OCI-LY7 (cell line): ENCODE data around the gene SETD7. TPM values are rescaled to one million over a fixed set of nuclear protein-coding genes. Genes with fewer than 3 reads are reported as not detected.

ENCODE experiments used
- BruUV-seq: library from RNA; stranded (reverse); fragments of 400-500 nt; replicated peaks from 2 replicates; lab custom pipeline; 2021; lab: Mats Ljungman, UMichigan
- CTCF ChIA-PET: fragments of 300-600 bp; sonication (Branson Sonifier 250); formaldehyde crosslinking; loops from one replicate; lab custom pipeline; 2022; ENCODE audit warnings: antibody characterized with exemption; ENCODE audit not compliant: unreplicated experiment; lab: Charles Lee
- POLR2A ChIA-PET: fragments of 300-600 bp; sonication (Branson Sonifier 250); formaldehyde crosslinking; loops from one replicate; lab custom pipeline; 2022; ENCODE audit warnings: antibody characterized with exemption; lab: Charles Lee
- DNase-seq: peaks from one replicate; pipeline ENCODE4 v3.0.0-alpha.2; 2015; ENCODE audit warnings: low spot score
- H2AFZ ChIP-seq: fragments of 200-600 bp; sonication (generic), shearing (Covaris generic); 2 replicates; pipeline ENCODE4 v1.6.1; 2014; ENCODE audit warnings: mild to moderate bottlenecking, antibody characterized with exemption, low read length, moderate library complexity
- H3K27ac ChIP-seq: fragments of 200-600 bp; sonication (generic); 2 replicates; pipeline ENCODE4 v1.5.1; 2014; ENCODE audit warnings: mixed run types, low read depth, mild to moderate bottlenecking, moderate library complexity, low read length, inconsistent platforms; ENCODE audit not compliant: poor library complexity, severe bottlenecking
- H3K36me3 ChIP-seq: fragments of 200-600 bp; sonication (generic); 2 replicates; pipeline ENCODE4 v1.6.1; 2014; ENCODE audit warnings: mild to moderate bottlenecking, antibody characterized with exemption, low read length, moderate library complexity, mixed read lengths; ENCODE audit not compliant: insufficient read depth
- H3K4me1 ChIP-seq: fragments of 200-600 bp; sonication (generic); 2 replicates; pipeline ENCODE4 v1.5.1; 2014; ENCODE audit warnings: mild to moderate bottlenecking, low read length; ENCODE audit not compliant: insufficient read depth, poor library complexity, severe bottlenecking
- H3K4me2 ChIP-seq: fragments of 200-600 bp; sonication (generic); 2 replicates; pipeline ENCODE4 v1.6.1; 2014; ENCODE audit warnings: mild to moderate bottlenecking, low read length
- H3K4me3 ChIP-seq: fragments of 200-600 bp; sonication (generic); 2 replicates; pipeline ENCODE4 v1.5.1; 2014; ENCODE audit warnings: mild to moderate bottlenecking, low read depth, low read length; ENCODE audit not compliant: poor library complexity, severe bottlenecking
- H3K79me2 ChIP-seq: fragments of 200-600 bp; sonication (generic); 2 replicates; pipeline ENCODE4 v1.6.1; 2016; ENCODE audit warnings: low read depth, mild to moderate bottlenecking, low read length, moderate library complexity, mixed read lengths; ENCODE audit not compliant: insufficient read depth
- H3K9me2 ChIP-seq: fragments of 200-600 bp; sonication (generic); 2 replicates; pipeline ENCODE4 v1.6.1; 2016; ENCODE audit warnings: mild to moderate bottlenecking, low read length, mixed read lengths; ENCODE audit not compliant: insufficient read depth
- H3K9me3 ChIP-seq: fragments of 200-600 bp; sonication (generic); 2 replicates; pipeline ENCODE4 v1.6.1; 2014; ENCODE audit warnings: mild to moderate bottlenecking, mixed run types, low read length, mixed read lengths
- H4K20me1 ChIP-seq: fragments of 200-600 bp; sonication (generic); 2 replicates; pipeline ENCODE4 v1.6.1; 2014; ENCODE audit warnings: mild to moderate bottlenecking, antibody characterized with exemption, low read length, moderate library complexity, mixed read lengths; ENCODE audit not compliant: insufficient read depth
- CTCF ChIP-seq: fragments of 200-600 bp; sonication (generic); conservative IDR thresholded peaks from 2 replicates; pipeline ENCODE4 v1.5.1; 2014; ENCODE audit warnings: mild to moderate bottlenecking, antibody characterized with exemption, low read length, moderate library complexity, mixed read lengths
- EZH2phosphoT487 ChIP-seq: fragments of 200-600 bp; sonication (generic); IDR thresholded peaks from 2 replicates; pipeline ENCODE4 v1.6.1; 2018; ENCODE audit warnings: low read depth, borderline replicate concordance, mild to moderate bottlenecking, mixed run types, antibody characterized with exemption, low read length, moderate library complexity, mixed read lengths
- intact Hi-C: fragments of 100-400 bp; cut with micrococcal nuclease; formaldehyde crosslinking; loops from one replicate; pipeline ENCODE4 v1.10.0; 2022; ENCODE audit not compliant: unreplicated experiment
- total RNA-seq, 2 experiments: library from RNA; depleted of rRNA in 1 of 2; stranded (reverse); fragments of >200 nt in 1 of 2; shearing (Covaris generic) in 1 of 2; gene quantifications; 2 replicates each; pipeline ENCODE4 v1.2.3, GENCODE V29; 2014 to 2022

SETD7 gene
- total RNA-seq, 2 experiments from 2014 or later: 17.6 to 37.3 TPM

GRCh38 chr4:139575072-139575471 lies 19.1 kb upstream of the SETD7 start:
- Histone ChIP-seq H3K27ac (no peak overlapping the region), H3K4me2 (no peak overlapping the region), H4K20me1 (no peaks in the 10 kb centered on the region), H3K36me3 (no peaks in the 10 kb centered on the region), H3K4me1 (no peaks in the 10 kb centered on the region), H2AFZ (no peak overlapping the region), H3K4me3 (no peak overlapping the region), H3K9me2 (no peaks in the 10 kb centered on the region), H3K79me2 (no peaks in the 10 kb centered on the region), H3K9me3 (no peaks in the 10 kb centered on the region)
- no peak for DNase-seq
- no peak for TF ChIP-seq EZH2phosphoT487
- no peak for TF ChIP-seq CTCF
- ChIA-PET POLR2A (interaction anchor here (0.9 kb wide), 1 partner anchor 84 kb away, joined by 3 read pairs; no protein-coding TSS in a partner anchor), CTCF (no interaction called here)
- intact Hi-C loops: no loop called here
- no TSS peak for BruUV-seq

- Histone ChIP-seq H4K20me1 (no peaks in the 10 kb centered on the region), H3K27ac (no peak overlapping the region), H2AFZ (no peak overlapping the region), H3K36me3 (no peaks in the 10 kb centered on the region), H3K4me1 (no peaks in the 10 kb centered on the region), H3K4me3 (no peak overlapping the region), H3K79me2 (no peaks in the 10 kb centered on the region), H3K4me2 (no peak overlapping the region), H3K9me3 (no peaks in the 10 kb centered on the region), H3K9me2 (no peaks in the 10 kb centered on the region)
- TF ChIP-seq CTCF: no peak
- TF ChIP-seq EZH2phosphoT487: no peak
- no peak for DNase-seq
- POLR2A ChIA-PET: interaction anchor here (0.9 kb wide), 1 partner anchor 84 kb away, joined by 3 read pairs; no protein-coding TSS in a partner anchor
- BruUV-seq: no TSS peak
- intact Hi-C loops: no loop called here
- CTCF ChIA-PET: no interaction called here
These were observed 18.6 kb upstream of the SETD7 start for GRCh38 chr4:139574641-139575040.

- POLR2A ChIA-PET: interaction anchor here (1.0 kb wide), 1 partner anchor 17 kb away, joined by 4 read pairs; no protein-coding TSS in a partner anchor
- TF ChIP-seq CTCF (no peak), EZH2phosphoT487 (no peak)
These were observed 12.4 kb upstream of the SETD7 start for GRCh38 chr4:139568206-139568955.

More at GRCh38 chr4:139568206-139568955, 12.4 kb upstream of the SETD7 start:
- Histone ChIP-seq H3K27ac (no peak overlapping the region), H4K20me1 (no peaks in the 10 kb centered on the region), H3K79me2 (no peaks in the 10 kb centered on the region), H3K4me3 (no peak overlapping the region), H3K36me3 (no peaks in the 10 kb centered on the region), H3K9me3 (no peaks in the 10 kb centered on the region), H2AFZ (no peak overlapping the region), H3K4me2 (no peak overlapping the region), H3K4me1 (no peaks in the 10 kb centered on the region), H3K9me2 (no peaks in the 10 kb centered on the region)
- BruUV-seq: no TSS peak
- intact Hi-C loops: no loop called here
- DNase-seq: no peak
- CTCF ChIA-PET: interaction anchor here (0.6 kb wide), 1 partner anchor 256 kb away, joined by 3 read pairs; no protein-coding TSS in a partner anchor
